Right lobe of liver (tissue), 4 donors: Measurements from ENCODE around the gene OR4E1.

Source experiments
- POLR2A ChIP-seq: fragments of 450-650 bp; IDR thresholded peaks from one replicate; pipeline ENCODE4 v1.6.1; 2017; ENCODE audit warnings: antibody characterized with exemption, mild to moderate bottlenecking
- TF ChIP-seq, protein P1 (sequence below), 4 donors: fragments of 200-600 bp in 3 of 4; fragments of 450-650 bp in 1 of 4; IDR thresholded peaks; one replicate each; pipeline versions ENCODE4 v1.5.1 to v1.8.0; 2016 to 2022; ENCODE audit warnings: antibody characterized with exemption in 4 of 4, mild to moderate bottlenecking in 2 of 4
- donor health status: DM: no; HTN: no; CAD: no.
- donor health status: DM: no; HTN: no; CAD: no.
- donor health status: DM: no; HTN: yes; CAD: no.

DNA sequence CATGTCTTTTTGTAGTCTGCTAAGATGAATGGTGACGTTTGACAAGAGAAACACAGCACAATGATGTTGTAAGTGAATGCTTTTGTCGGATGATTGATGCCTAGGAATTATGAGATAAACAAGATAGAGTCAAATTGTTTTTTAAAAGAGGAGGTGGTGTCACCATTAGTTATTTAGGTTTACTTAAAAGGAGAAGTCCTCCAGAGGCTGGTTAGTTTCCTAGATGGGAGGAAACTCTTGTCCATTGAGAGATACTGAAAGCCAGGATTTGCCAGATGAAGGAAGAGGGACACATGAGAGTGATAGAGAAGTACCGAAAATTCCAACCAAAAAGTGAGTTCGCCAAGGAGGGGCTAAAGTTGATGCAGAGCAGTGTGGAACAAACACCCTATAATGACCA lies 38.8 kb downstream of the OR4E1 start, which contains the start of gene OR10G2:
- TF ChIP-seq, protein P1, sequence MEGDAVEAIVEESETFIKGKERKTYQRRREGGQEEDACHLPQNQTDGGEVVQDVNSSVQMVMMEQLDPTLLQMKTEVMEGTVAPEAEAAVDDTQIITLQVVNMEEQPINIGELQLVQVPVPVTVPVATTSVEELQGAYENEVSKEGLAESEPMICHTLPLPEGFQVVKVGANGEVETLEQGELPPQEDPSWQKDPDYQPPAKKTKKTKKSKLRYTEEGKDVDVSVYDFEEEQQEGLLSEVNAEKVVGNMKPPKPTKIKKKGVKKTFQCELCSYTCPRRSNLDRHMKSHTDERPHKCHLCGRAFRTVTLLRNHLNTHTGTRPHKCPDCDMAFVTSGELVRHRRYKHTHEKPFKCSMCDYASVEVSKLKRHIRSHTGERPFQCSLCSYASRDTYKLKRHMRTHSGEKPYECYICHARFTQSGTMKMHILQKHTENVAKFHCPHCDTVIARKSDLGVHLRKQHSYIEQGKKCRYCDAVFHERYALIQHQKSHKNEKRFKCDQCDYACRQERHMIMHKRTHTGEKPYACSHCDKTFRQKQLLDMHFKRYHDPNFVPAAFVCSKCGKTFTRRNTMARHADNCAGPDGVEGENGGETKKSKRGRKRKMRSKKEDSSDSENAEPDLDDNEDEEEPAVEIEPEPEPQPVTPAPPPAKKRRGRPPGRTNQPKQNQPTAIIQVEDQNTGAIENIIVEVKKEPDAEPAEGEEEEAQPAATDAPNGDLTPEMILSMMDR (IDR thresholded peaks at IDR 0.05) = no peak
- no peak for TF ChIP-seq POLR2A
